T47D (cell line): ENCODE results near the gene CCM2.
A peak's percentile ranks its signal among the peaks of the same experiment; 100 is the strongest.

Experiments used
- DNase-seq, 2 experiments: peaks; one replicate each; pipeline versions ENCODE4 v3.0.0 to v3.0.0-alpha.2; 2011 to 2012; ENCODE audit warnings: low read depth in 1 of 2, low spot score in 1 of 2
- JUND ChIP-seq: IDR thresholded peaks from 2 replicates; pipeline ENCODE4 v1.6.1; 2012; ENCODE audit warnings: low read depth
- in situ Hi-C: cut with HindIII; loops from 2 replicates; pipeline ENCODE4 v1.10.0; 2016; ENCODE audit warnings: low sequenced_read_pairs, low pct_unique_long_range_greater_than_20kb

CCM2 gene

DNA sequence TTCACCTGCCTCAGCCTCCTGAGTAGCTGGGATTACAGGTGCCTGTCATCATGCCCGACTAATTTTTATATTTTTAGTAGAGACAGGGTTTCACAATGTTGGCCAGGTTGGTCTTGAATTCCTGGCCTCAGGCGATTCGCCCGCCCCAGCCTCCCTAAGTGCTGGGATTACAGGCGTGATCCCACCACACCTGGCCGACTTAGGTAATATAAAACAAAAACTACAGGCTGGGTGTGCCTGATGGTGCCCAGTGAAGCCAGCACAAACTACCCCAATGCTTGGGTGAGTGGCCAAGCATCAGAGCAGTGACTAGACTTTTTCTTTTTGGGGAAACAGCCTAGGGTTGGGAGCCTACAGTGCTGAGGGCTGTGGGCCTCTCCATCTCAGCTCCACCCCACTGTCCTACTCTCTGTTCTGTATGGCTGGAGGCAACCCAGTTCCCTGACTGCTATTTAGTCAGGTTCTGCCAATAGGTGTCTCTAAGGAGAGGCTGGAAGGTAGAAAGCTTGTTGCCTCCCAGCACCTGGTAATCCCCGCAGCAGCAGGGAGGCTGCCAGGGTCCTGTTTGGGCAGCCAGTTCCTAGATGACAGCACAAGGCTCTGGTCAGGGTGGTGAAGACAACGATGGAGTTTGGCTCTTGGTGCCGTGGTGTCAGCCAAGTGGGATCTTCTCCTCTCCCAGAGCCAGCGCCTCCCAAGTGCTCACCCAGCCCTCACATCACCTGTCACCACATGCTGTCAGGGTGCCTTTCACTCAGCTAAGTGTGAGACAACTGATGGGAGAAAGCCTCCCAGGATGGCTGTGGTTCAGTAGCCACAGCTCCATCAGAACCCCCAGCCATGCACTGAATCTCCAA, 99.2 kb downstream of the CCM2 start:
- TF ChIP-seq JUND, result no peak
- in situ Hi-C loops, result no loop called here

DNA sequence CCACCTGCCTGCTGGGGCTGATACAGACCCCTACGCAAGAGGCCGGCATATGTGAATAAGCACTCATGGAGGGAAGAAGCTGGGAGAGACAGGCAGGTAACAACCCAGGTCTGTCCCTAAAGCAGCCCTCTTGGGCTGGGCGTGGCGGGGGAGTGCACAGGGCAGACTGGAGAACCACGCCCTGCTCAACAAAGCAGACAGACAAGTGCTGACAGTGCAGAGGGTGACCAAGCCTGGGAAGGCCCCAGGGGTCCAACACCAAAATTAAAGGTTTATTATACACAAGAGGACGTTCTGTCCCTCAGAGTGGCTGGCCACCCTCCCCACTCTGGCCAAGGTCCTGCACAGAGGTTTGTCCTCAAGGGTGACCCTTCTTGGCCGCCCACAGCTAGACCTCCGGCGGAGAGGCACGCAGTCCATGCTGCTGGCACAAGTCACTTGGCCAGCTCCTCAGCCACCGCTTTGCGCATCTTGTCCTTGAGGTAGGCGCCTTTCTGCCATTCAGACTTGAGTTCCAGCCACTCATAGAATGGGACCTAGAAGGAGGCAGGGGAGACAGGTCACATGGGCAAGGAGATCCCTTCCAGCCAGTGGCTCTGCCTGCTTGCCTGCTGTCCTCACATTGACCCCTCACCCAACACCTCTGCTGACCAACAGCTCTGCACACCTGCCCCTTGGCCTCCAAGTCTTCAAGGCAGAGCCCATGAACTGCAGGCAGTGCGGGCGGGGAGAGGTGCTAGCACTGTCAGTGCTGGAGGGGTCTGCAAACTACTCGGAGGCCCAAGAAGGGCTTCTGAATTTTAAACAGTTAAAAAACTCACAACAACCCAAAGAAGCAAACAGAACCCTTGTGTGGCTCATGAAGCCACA, 100.1 kb downstream of the CCM2 start:
- DNase-seq, result no peak
- in situ Hi-C loops, result no loop called here
- no peak for TF ChIP-seq JUND

More for the DNA sequence above, 99.2 kb downstream of the CCM2 start:
- peak in 1 of 2 experiments; percentile 33 for DNase-seq

DNA sequence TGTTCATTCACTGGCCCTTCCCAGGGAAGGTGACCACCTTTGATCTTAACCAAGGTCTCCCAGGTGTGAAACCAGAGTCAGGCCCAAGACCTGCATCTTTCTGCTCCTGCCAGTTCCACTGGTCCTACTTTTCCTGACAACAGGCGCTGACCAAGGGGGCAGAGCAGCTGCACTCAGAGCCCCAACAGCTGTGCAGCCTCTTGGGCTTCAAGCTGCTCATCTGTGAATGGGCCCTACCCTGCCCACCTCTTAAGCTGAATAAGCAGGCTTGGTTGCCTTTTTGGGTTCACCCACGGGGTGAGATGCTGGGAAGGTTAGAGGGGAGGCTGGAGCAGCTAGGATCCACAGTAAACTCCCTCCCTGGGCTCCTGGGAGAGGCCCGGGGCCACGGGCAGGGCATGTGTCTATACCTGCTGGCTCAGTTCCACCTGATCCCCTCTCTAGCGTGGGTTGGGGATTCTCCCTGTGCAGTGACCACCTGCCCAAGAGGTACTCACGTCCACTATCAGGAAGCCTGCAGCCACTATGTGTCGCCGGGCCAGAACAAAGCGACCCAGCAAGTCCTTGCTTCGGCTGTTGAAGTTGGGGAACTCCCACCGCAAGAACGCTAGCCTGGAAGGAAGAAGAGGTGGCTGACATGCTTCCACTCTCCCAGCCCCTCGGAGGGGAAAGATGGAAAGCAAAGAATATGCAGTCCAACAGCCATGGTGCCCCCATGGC, 100.9 kb downstream of the CCM2 start:
- no peak for DNase-seq
- in situ Hi-C loops, result no loop called here
- no peak for TF ChIP-seq JUND

GRCh38 chr7:45101748-45102147, 101.7 kb downstream of the CCM2 start:
- TF ChIP-seq JUND, result no peak
- in situ Hi-C loops, result no loop called here
- no peak for DNase-seq

- DNase-seq, result no peak
- in situ Hi-C loops, result no loop called here
- TF ChIP-seq JUND, result no peak
Observed at GRCh38 chr7:45102785-45103712, 103.0 kb downstream of the CCM2 start.

DNA sequence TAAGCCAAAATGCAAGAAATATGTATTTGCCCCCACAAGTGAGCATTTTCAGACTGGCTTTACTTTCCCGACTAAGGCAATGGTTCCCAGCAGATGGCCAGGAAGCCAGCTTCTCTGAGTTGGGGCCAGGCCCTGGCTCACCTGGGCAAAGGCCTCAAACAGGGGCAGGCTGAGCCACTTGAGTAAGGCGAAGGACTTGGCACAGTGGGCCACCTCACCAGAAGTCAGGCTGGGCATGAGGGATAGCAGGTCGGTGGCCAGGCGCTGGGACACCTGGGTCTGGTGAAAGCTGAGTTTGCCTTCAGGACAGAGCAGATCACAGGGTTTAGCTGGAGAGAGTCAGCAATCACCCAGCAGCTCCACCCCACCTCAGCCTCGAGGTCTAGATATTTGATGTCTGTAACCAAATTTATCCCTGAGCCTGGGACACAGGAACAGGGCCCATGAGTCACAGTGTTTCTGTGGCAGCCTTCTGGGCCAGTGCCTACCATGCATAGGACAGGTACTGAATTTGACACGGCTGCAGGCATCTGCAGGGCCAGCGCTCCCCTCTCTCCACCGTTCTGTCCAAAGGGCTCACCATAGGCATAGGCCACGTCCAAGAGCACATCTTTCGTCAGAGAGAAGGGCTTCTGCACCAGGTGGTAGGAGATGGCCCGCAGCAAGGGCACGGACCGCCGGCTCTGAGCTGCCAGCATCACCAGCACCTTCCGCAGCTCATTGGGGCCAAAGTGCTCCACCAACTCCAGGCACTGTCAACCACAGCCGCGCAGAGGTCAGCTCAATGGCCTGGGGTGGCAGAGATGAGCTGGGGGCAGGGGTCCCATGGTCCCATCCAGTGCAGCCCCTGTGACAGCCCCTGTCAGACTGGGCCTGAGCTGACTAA, 104.2 kb downstream of the CCM2 start:
- DNase-seq, result no peak
- TF ChIP-seq JUND, result no peak
- in situ Hi-C loops, result no loop called here

DNA sequence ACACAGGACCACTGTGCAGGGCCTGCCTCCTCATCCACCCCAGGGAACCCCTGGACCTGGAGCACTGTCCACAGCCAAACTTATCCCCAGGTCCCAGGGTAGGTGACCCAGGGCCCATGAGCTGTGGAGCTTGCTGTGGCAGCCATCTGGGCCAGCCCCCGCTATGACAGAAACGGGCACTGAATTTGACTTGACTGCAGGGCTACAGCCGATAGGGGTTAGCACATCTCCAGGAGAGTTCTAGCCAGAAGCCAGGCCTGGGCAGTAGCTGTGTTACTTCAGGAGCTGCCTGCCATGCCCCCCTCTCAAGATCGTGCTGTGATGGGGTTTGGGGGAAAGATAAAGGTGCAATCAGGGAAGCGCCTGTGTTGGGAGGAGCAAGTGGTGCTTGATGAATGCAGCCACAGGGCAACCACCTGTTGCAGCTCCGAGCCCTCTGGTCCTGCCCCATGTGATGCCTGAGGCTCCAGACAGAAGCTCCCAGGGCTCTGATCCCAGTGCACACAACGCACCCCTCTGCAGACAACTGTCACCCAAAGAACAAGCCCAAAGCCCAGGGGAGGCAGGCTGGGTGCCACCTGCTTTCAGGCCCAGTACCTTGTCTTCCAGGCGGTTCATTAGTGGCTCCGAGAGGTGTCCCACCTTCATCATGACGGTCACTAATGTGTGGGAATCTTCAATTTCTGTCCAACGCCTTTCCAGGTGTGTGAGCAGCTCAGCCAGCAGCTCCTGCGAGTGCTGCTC, 105.0 kb downstream of the CCM2 start:
- in situ Hi-C loops, result no loop called here
- TF ChIP-seq JUND, result no peak
- DNase-seq, result no peak

- no peak for TF ChIP-seq JUND
- no peak for DNase-seq
- in situ Hi-C loops, result no loop called here
Observed at GRCh38 chr7:45105588-45106188, 105.7 kb downstream of the CCM2 start.

- DNase-seq, result no peak
- TF ChIP-seq JUND, result no peak
- in situ Hi-C loops, result no loop called here
Observed at GRCh38 chr7:45106820-45107219, 106.8 kb downstream of the CCM2 start.

DNA sequence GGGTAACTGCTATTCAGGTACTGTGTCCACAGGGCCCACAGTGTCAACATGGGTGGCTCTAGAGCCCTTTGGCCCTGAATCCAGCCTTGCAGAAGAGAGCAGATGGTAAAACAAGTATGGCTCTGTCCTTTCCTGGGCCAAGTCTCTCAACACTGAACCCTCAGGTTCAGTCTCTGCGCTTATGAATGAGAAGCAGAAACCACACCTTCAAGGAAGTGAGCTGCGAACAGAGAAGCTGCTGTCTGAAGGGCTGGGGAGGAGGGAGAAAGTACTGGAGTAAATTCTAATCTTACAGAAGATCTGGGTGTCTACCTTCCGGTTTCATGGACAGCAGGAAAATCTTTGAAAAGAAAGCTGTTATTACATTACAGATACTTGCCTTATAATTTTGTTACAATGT, 107.4 kb downstream of the CCM2 start:
- no peak for DNase-seq
- TF ChIP-seq JUND, result no peak
- in situ Hi-C loops, result no loop called here
